GM23338 (cell line): ENCODE data around the gene NRBP1. TPM values are rescaled to one million over a fixed set of nuclear protein-coding genes. Genes with fewer than 3 reads are reported as not detected.

Experiments used
- ATAC-seq: fragments of 200-7000 bp; cut with Tn5 transposase; 3 replicates; pipeline ENCODE4 v1.9.1; 2020
- DNase-seq: peaks from one replicate; pipeline ENCODE4 v3.0.0-alpha.2; 2015; ENCODE audit warnings: low spot score
- H2AFZ ChIP-seq: fragments of 200-600 bp; sonication (generic); 2 replicates; pipeline ENCODE4 v1.8.0; 2016; ENCODE audit warnings: antibody characterized with exemption, mild to moderate bottlenecking, moderate library complexity
- H3F3A ChIP-seq: fragments of 200-600 bp; sonication (generic); replicated peaks from 2 replicates; pipeline ENCODE4 v1.8.0; 2017; ENCODE audit warnings: antibody characterized with exemption, mixed run types, low read depth
- H3K27ac ChIP-seq: fragments of 200-600 bp; sonication (generic); 2 replicates; pipeline ENCODE4 v1.6.1; 2016; ENCODE audit warnings: low read depth
- H3K27me3 ChIP-seq: fragments of 200-600 bp; sonication (generic); 2 replicates; pipeline ENCODE4 v1.8.0; 2016; ENCODE audit warnings: mild to moderate bottlenecking, mixed run types, moderate library complexity; ENCODE audit not compliant: insufficient read depth
- H3K36me3 ChIP-seq: fragments of 200-600 bp; sonication (generic); 2 replicates; pipeline ENCODE4 v1.8.0; 2016; ENCODE audit warnings: mild to moderate bottlenecking; ENCODE audit not compliant: insufficient read depth
- H3K4me1 ChIP-seq: fragments of 200-600 bp; sonication (generic); 2 replicates; pipeline ENCODE4 v1.8.0; 2016; ENCODE audit warnings: mild to moderate bottlenecking, moderate library complexity; ENCODE audit not compliant: insufficient read depth
- H3K4me2 ChIP-seq: fragments of 200-600 bp; sonication (generic); 2 replicates; pipeline ENCODE4 v1.7.1; 2017; ENCODE audit warnings: mixed run types
- H3K4me3 ChIP-seq: fragments of 200-600 bp; sonication (generic); 2 replicates; pipeline ENCODE4 v1.6.1; 2016; ENCODE audit warnings: mixed run types
- H3K79me2 ChIP-seq: fragments of 200-600 bp; sonication (generic); replicated peaks from 2 replicates; pipeline ENCODE4 v1.8.0; 2017; ENCODE audit warnings: mild to moderate bottlenecking; ENCODE audit not compliant: insufficient read depth
- H3K9me2 ChIP-seq: fragments of 200-600 bp; sonication (generic); 2 replicates; pipeline ENCODE4 v1.8.0; 2017; ENCODE audit not compliant: insufficient read depth
- H4K20me1 ChIP-seq: fragments of 200-600 bp; sonication (generic); replicated peaks from 2 replicates; pipeline ENCODE4 v1.8.0; 2017; ENCODE audit warnings: mild to moderate bottlenecking; ENCODE audit not compliant: insufficient read depth
- H3K27ac Mint-ChIP-seq: 2 replicates; pipeline ENCODE4 v1.8.0; 2020; ENCODE audit warnings: inconsistent platforms, mild to moderate bottlenecking, moderate library complexity, mixed read lengths
- H3K27me3 Mint-ChIP-seq: 3 replicates; pipeline ENCODE4 v1.8.0; 2022; ENCODE audit warnings: low read depth, mild to moderate bottlenecking, moderate library complexity, mixed read lengths, inconsistent platforms; ENCODE audit not compliant: insufficient read depth, poor library complexity
- H3K36me3 Mint-ChIP-seq: 3 replicates; pipeline ENCODE4 v1.8.0; 2021; ENCODE audit warnings: low read depth, mild to moderate bottlenecking, inconsistent platforms, moderate library complexity, mixed read lengths
- H3K4me1 Mint-ChIP-seq: 3 replicates; pipeline ENCODE4 v1.8.0; 2020; ENCODE audit warnings: mild to moderate bottlenecking, inconsistent platforms, mixed read lengths
- H3K4me3 Mint-ChIP-seq: 3 replicates; pipeline ENCODE4 v1.8.0; 2021; ENCODE audit warnings: moderate library complexity, mild to moderate bottlenecking, inconsistent platforms, mixed read lengths
- H3K9me3 Mint-ChIP-seq: 3 replicates; pipeline ENCODE4 v1.8.0; 2020; ENCODE audit warnings: moderate library complexity, mild to moderate bottlenecking, inconsistent platforms, mixed read lengths
- CREB1 ChIP-seq: fragments of 250-450 bp; sonication (Bioruptor Pico); IDR thresholded peaks from 2 replicates; pipeline ENCODE4 v1.5.0; 2020; ENCODE audit warnings: low read depth, mild to moderate bottlenecking, moderate library complexity
- EZH2 ChIP-seq: fragments of 200-600 bp; sonication (generic); IDR thresholded peaks from one replicate; pipeline ENCODE4 v1.8.0; 2017; ENCODE audit warnings: antibody characterized with exemption, mild to moderate bottlenecking, low read depth; ENCODE audit not compliant: unreplicated experiment
- EZH2phosphoT487 ChIP-seq: fragments of 200-600 bp; sonication (generic); IDR thresholded peaks from one replicate; pipeline ENCODE4 v1.8.1; 2018; ENCODE audit warnings: antibody characterized with exemption; ENCODE audit not compliant: unreplicated experiment
- JUNB ChIP-seq: IDR thresholded peaks from one replicate; pipeline ENCODE4 v1.6.1; 2016; ENCODE audit warnings: antibody characterized with exemption; ENCODE audit not compliant: unreplicated experiment
- NANOG ChIP-seq: IDR thresholded peaks from 2 replicates; pipeline ENCODE4 v1.6.1; 2016; ENCODE audit warnings: antibody characterized with exemption, borderline replicate concordance
- POLR2AphosphoS5 ChIP-seq: IDR thresholded peaks from 2 replicates; pipeline ENCODE4 v1.6.1; 2016; ENCODE audit warnings: antibody characterized with exemption, low read depth
- STAT1 ChIP-seq: IDR thresholded peaks from one replicate; pipeline ENCODE4 v1.6.1; 2016; ENCODE audit warnings: antibody characterized with exemption; ENCODE audit not compliant: unreplicated experiment
- ZNF114 ChIP-seq: fragments of 250-450 bp; sonication (Bioruptor Pico); IDR thresholded peaks from 2 replicates; pipeline ENCODE4 v1.5.0; 2020; ENCODE audit warnings: mild to moderate bottlenecking, moderate library complexity
- ZNF331 ChIP-seq: fragments of 250-450 bp; sonication (Bioruptor Pico); IDR thresholded peaks from 2 replicates; pipeline ENCODE4 v1.5.0; 2020; ENCODE audit warnings: low read depth, mild to moderate bottlenecking, moderate library complexity
- polyA plus RNA-seq: library from polyadenylated mRNA; unstranded; fragments of >200 nt; fragmentation: Nextera tagmentation; extraction: Ambion mirVana; gene quantifications from 2 replicates; pipeline ENCODE4 v1.2.1, GENCODE V29; 2016
- total RNA-seq: library from RNA; depleted of rRNA; stranded (reverse); fragments of >200 nt; shearing (Covaris generic); gene quantifications from 2 replicates; pipeline ENCODE4 v1.2.3, GENCODE V29; 2014
- TF ChIP-seq, protein P1 (sequence below): fragments of 250-450 bp; sonication (Bioruptor Pico); IDR thresholded peaks from 2 replicates; pipeline ENCODE4 v1.5.0; 2020; ENCODE audit warnings: mild to moderate bottlenecking, moderate library complexity
- TF ChIP-seq, protein P2 (sequence below): IDR thresholded peaks from 2 replicates; pipeline ENCODE4 v1.6.1; 2016; ENCODE audit warnings: antibody characterized with exemption
- TF ChIP-seq, protein P3 (sequence below): IDR thresholded peaks from one replicate; pipeline ENCODE4 v1.6.1; 2018; ENCODE audit warnings: antibody characterized with exemption; ENCODE audit not compliant: unreplicated experiment
- TF ChIP-seq, protein P4 (sequence below), 2 experiments: fragments of 200-600 bp in 1 of 2; sonication (generic) in 1 of 2; conservative IDR thresholded peaks; 2 replicates each; pipeline versions ENCODE4 v1.5.1 to v1.6.1; 2016 to 2017; ENCODE audit warnings: antibody characterized with exemption in 2 of 2, low read depth in 2 of 2, mild to moderate bottlenecking in 2 of 2, moderate library complexity in 1 of 2

The NRBP1 gene
- total and polyA plus RNA-seq, 2 experiments from 2014 or later = 75.0 to 128 TPM

DNA sequence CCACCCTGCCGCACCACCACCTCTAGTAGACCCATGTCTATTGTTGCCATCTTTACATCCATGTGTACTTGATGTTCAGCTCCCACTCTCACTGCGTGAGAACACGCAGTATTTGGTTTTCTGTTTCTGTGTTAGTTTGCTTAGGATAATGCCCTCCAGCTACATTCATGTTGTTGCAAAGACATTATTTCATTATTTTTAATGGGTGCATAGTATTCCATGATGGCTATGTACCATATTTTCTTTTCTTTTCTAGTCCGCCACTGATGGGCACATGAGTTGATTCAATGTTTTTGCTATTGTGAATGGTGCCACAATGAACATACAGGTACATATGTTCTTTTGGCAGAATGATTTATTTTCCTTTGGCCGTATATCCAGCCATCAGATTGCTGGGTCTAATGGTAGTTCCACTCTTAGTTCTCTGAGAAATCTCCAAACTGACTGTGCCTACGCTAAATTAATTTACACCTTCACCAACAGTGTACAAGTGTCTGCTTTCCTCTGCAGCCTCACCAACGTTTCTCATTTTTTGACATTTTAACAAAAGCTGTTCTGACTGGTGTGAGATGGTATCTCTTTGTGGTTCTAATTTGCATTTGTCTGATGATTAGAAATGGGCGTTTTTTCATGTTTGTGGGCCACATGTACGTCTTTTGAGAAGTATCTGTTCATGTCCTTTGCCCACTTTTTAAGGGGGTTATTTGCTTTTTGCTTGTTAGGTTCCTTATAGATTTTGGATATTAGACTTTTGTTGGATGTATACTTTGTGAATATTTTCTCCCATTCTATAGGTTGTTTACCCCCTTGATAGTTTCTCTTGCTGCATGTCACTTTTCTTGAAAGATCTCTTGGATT lies 37.4 kb upstream of the NRBP1 start:
- H3K4me1 Mint-ChIP-seq = no peaks in the 10 kb centered on the region
- Histone ChIP-seq H3K4me1 (no peaks in the 10 kb centered on the region), H3K27ac (no peak overlapping the region), H3K36me3 (peaks cover 4% of the 10 kb centered on the region), H3K4me2 (no peak overlapping the region), H2AFZ (no peak overlapping the region), H3K27me3 (no peaks in the 10 kb centered on the region), H4K20me1 (peaks cover 56% of the 10 kb centered on the region), H3K79me2 (peaks cover 93% of the 10 kb centered on the region), H3F3A (no peaks in the 10 kb centered on the region; the same call in 1 of the 2 replicates), H3K4me3 (no peak overlapping the region), H3K9me2 (no peaks in the 10 kb centered on the region)
- no peaks in the 10 kb centered on the region for H3K27me3 Mint-ChIP-seq
- no peak overlapping the region for H3K27ac Mint-ChIP-seq
- TF ChIP-seq POLR2AphosphoS5 (no peak), NANOG (no peak), STAT1 (no peak), ZNF331 (CRISPR knock-in tag) (no peak), JUNB (no peak), CREB1 (CRISPR knock-in tag) (no peak), ZNF114 (CRISPR knock-in tag) (no peak), EZH2 (no peak), EZH2phosphoT487 (no peak)
- TF ChIP-seq, protein P1, sequence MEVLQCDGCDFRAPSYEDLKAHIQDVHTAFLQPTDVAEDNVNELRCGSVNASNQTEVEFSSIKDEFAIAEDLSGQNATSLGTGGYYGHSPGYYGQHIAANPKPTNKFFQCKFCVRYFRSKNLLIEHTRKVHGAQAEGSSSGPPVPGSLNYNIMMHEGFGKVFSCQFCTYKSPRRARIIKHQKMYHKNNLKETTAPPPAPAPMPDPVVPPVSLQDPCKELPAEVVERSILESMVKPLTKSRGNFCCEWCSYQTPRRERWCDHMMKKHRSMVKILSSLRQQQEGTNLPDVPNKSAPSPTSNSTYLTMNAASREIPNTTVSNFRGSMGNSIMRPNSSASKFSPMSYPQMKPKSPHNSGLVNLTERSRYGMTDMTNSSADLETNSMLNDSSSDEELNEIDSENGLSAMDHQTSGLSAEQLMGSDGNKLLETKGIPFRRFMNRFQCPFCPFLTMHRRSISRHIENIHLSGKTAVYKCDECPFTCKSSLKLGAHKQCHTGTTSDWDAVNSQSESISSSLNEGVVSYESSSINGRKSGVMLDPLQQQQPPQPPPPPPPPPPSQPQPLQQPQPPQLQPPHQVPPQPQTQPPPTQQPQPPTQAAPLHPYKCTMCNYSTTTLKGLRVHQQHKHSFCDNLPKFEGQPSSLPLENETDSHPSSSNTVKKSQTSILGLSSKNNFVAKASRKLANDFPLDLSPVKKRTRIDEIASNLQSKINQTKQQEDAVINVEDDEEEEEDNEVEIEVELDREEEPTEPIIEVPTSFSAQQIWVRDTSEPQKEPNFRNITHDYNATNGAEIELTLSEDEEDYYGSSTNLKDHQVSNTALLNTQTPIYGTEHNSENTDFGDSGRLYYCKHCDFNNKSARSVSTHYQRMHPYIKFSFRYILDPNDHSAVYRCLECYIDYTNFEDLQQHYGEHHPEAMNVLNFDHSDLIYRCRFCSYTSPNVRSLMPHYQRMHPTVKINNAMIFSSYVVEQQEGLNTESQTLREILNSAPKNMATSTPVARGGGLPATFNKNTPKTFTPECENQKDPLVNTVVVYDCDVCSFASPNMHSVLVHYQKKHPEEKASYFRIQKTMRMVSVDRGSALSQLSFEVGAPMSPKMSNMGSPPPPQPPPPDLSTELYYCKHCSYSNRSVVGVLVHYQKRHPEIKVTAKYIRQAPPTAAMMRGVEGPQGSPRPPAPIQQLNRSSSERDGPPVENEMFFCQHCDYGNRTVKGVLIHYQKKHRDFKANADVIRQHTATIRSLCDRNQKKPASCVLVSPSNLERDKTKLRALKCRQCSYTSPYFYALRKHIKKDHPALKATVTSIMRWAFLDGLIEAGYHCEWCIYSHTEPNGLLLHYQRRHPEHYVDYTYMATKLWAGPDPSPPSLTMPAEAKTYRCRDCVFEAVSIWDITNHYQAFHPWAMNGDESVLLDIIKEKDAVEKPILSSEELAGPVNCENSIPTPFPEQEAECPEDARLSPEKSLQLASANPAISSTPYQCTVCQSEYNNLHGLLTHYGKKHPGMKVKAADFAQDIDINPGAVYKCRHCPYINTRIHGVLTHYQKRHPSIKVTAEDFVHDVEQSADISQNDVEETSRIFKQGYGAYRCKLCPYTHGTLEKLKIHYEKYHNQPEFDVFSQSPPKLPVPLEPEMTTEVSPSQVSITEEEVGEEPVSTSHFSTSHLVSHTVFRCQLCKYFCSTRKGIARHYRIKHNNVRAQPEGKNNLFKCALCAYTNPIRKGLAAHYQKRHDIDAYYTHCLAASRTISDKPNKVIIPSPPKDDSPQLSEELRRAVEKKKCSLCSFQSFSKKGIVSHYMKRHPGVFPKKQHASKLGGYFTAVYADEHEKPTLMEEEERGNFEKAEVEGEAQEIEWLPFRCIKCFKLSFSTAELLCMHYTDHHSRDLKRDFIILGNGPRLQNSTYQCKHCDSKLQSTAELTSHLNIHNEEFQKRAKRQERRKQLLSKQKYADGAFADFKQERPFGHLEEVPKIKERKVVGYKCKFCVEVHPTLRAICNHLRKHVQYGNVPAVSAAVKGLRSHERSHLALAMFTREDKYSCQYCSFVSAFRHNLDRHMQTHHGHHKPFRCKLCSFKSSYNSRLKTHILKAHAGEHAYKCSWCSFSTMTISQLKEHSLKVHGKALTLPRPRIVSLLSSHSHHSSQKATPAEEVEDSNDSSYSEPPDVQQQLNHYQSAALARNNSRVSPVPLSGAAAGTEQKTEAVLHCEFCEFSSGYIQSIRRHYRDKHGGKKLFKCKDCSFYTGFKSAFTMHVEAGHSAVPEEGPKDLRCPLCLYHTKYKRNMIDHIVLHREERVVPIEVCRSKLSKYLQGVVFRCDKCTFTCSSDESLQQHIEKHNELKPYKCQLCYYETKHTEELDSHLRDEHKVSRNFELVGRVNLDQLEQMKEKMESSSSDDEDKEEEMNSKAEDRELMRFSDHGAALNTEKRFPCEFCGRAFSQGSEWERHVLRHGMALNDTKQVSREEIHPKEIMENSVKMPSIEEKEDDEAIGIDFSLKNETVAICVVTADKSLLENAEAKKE (CRISPR knock-in tag) = no peak
- TF ChIP-seq, protein P2, sequence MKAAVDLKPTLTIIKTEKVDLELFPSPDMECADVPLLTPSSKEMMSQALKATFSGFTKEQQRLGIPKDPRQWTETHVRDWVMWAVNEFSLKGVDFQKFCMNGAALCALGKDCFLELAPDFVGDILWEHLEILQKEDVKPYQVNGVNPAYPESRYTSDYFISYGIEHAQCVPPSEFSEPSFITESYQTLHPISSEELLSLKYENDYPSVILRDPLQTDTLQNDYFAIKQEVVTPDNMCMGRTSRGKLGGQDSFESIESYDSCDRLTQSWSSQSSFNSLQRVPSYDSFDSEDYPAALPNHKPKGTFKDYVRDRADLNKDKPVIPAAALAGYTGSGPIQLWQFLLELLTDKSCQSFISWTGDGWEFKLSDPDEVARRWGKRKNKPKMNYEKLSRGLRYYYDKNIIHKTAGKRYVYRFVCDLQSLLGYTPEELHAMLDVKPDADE = no peak
- TF ChIP-seq, protein P3, sequence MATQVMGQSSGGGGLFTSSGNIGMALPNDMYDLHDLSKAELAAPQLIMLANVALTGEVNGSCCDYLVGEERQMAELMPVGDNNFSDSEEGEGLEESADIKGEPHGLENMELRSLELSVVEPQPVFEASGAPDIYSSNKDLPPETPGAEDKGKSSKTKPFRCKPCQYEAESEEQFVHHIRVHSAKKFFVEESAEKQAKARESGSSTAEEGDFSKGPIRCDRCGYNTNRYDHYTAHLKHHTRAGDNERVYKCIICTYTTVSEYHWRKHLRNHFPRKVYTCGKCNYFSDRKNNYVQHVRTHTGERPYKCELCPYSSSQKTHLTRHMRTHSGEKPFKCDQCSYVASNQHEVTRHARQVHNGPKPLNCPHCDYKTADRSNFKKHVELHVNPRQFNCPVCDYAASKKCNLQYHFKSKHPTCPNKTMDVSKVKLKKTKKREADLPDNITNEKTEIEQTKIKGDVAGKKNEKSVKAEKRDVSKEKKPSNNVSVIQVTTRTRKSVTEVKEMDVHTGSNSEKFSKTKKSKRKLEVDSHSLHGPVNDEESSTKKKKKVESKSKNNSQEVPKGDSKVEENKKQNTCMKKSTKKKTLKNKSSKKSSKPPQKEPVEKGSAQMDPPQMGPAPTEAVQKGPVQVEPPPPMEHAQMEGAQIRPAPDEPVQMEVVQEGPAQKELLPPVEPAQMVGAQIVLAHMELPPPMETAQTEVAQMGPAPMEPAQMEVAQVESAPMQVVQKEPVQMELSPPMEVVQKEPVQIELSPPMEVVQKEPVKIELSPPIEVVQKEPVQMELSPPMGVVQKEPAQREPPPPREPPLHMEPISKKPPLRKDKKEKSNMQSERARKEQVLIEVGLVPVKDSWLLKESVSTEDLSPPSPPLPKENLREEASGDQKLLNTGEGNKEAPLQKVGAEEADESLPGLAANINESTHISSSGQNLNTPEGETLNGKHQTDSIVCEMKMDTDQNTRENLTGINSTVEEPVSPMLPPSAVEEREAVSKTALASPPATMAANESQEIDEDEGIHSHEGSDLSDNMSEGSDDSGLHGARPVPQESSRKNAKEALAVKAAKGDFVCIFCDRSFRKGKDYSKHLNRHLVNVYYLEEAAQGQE = no peak
- TF ChIP-seq, protein P4, sequence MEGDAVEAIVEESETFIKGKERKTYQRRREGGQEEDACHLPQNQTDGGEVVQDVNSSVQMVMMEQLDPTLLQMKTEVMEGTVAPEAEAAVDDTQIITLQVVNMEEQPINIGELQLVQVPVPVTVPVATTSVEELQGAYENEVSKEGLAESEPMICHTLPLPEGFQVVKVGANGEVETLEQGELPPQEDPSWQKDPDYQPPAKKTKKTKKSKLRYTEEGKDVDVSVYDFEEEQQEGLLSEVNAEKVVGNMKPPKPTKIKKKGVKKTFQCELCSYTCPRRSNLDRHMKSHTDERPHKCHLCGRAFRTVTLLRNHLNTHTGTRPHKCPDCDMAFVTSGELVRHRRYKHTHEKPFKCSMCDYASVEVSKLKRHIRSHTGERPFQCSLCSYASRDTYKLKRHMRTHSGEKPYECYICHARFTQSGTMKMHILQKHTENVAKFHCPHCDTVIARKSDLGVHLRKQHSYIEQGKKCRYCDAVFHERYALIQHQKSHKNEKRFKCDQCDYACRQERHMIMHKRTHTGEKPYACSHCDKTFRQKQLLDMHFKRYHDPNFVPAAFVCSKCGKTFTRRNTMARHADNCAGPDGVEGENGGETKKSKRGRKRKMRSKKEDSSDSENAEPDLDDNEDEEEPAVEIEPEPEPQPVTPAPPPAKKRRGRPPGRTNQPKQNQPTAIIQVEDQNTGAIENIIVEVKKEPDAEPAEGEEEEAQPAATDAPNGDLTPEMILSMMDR (conservative IDR thresholded peaks at IDR 0.05; ENCODE audit: low read depth in 2 of 2) = no peak
- H3K36me3 Mint-ChIP-seq = peaks cover 37% of the 10 kb centered on the region
- DNase-seq (no peak), ATAC-seq (no peak)
- H3K9me3 Mint-ChIP-seq = no peaks in the 10 kb centered on the region
- no peak overlapping the region for H3K4me3 Mint-ChIP-seq
